ENCODE results near the gene IQSEC3. TPM values are rescaled to one million over a fixed set of nuclear protein-coding genes. Genes with fewer than 3 reads are reported as not detected.

The IQSEC3 gene
- total RNA-seq, 1 experiment from 2014 or later, result 0.55 TPM

DNA sequence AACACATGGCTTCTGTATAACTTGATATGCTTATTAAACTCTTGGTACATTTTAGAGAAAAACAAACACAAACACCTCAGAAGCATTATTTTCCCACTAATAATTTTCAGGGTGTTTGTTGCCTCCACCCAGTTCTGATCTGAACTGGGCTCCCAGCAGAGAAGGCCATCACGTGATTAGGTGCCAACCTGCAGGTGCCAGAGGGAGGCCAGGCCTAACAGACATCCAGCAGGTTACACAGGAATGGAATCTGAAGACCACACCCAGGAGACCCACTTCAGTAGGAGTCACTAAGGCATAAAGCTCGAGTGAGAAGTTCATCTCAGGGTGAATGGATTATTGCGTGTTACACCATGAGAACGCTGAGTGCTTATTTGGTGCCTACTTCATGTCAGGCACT, 138.5 kb downstream of the IQSEC3 start:
- WGBS (ENCODE audit: extremely low coverage, insufficient read length, low lambda C conversion rate), result no CpG with 5 or more reads among the region's 4 CpGs
- Histone ChIP-seq H3K23me2 (ENCODE audit: insufficient read length, low read depth, low read length, poor library complexity, severe bottlenecking) (peaks cover 6% of the 10 kb centered on the region), H3K27me3 (ENCODE audit: insufficient read depth, low read length) (peaks cover 4% of the 10 kb centered on the region; the same call in 1 of the 2 replicates), H2BK20ac (ENCODE audit: low read depth, low read length, poor library complexity, severe bottlenecking) (no peak overlapping the region), H3T11ph (ENCODE audit: low read length) (no peak overlapping the region), H2AFZ (ENCODE audit: low read length) (no peak overlapping the region), H2AK5ac (ENCODE audit: insufficient read length, low read length) (no peak overlapping the region), H3K4ac (ENCODE audit: low read depth, low read length) (no peak overlapping the region), H4K91ac (ENCODE audit: insufficient read length, low read depth, low read length) (no peak overlapping the region), H3K4me1 (ENCODE audit: insufficient read depth, low read length) (no peaks in the 10 kb centered on the region), H4K8ac (replicated peaks; ENCODE audit: insufficient read length, low read depth, low read length) (no peak overlapping the region), H3K79me2 (ENCODE audit: insufficient read depth, low read length) (no peaks in the 10 kb centered on the region), H3K79me1 (ENCODE audit: insufficient read depth, low read depth, low read length, poor library complexity, severe bottlenecking) (no peaks in the 10 kb centered on the region), H2BK12ac (ENCODE audit: insufficient read length, low read depth, low read length) (no peak overlapping the region), H2BK120ac (ENCODE audit: low read depth, low read length, poor library complexity, severe bottlenecking) (no peak overlapping the region), H3K27ac (ENCODE audit: insufficient read length, low read depth, low read length) (no peak overlapping the region), H4K5ac (ENCODE audit: insufficient read length, low read depth, low read length) (no peak overlapping the region), H3K56ac (ENCODE audit: insufficient read length, low read depth, low read length) (no peak overlapping the region), H2BK5ac (ENCODE audit: insufficient read length, low read length) (no peak overlapping the region), H2BK15ac (ENCODE audit: low read depth, low read length) (no peak overlapping the region), H3K18ac (ENCODE audit: insufficient read length, low read depth, low read length) (no peak overlapping the region), H3K9me3 (ENCODE audit: control insufficient read depth, low read depth, low read length) (no peaks in the 10 kb centered on the region), H3K14ac (ENCODE audit: insufficient read depth, low read length) (no peak overlapping the region), H4K20me1 (ENCODE audit: control insufficient read depth, insufficient read depth, insufficient read length) (no peaks in the 10 kb centered on the region), H3K9ac (ENCODE audit: extremely low read depth, insufficient read length, low read length) (no peak overlapping the region), H3K23ac (ENCODE audit: insufficient read length, low read depth, low read length) (no peak overlapping the region), H3K4me2 (ENCODE audit: insufficient read depth, insufficient read length, low read length) (no peak overlapping the region)
- no peak for DNase-seq
- Mint-ChIP-seq H3K4me3 (no peak overlapping the region; a peak in 1 of 5 replicates), H3K27ac (no peak overlapping the region; a peak in 1 of 7 replicates), H3K9me3 (no peaks in the 10 kb centered on the region; a peak in 1 of 5 replicates), H3K36me3 (ENCODE audit: insufficient read depth in 1 of 3, low read depth in 3 of 3) (no peaks in the 10 kb centered on the region), H3K4me1 (peaks cover 14 to 21% of the 10 kb centered on the region in 2 experiments), H3K27me3 (ENCODE audit: low read depth) (peaks cover 96% of the 10 kb centered on the region)
- TF ChIP-seq, protein P1, sequence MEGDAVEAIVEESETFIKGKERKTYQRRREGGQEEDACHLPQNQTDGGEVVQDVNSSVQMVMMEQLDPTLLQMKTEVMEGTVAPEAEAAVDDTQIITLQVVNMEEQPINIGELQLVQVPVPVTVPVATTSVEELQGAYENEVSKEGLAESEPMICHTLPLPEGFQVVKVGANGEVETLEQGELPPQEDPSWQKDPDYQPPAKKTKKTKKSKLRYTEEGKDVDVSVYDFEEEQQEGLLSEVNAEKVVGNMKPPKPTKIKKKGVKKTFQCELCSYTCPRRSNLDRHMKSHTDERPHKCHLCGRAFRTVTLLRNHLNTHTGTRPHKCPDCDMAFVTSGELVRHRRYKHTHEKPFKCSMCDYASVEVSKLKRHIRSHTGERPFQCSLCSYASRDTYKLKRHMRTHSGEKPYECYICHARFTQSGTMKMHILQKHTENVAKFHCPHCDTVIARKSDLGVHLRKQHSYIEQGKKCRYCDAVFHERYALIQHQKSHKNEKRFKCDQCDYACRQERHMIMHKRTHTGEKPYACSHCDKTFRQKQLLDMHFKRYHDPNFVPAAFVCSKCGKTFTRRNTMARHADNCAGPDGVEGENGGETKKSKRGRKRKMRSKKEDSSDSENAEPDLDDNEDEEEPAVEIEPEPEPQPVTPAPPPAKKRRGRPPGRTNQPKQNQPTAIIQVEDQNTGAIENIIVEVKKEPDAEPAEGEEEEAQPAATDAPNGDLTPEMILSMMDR (conservative IDR thresholded peaks at IDR 0.05), result no peak

Measured in H9 (cell line).